ENCODE results near the gene MKX. TPM values are rescaled to one million over a fixed set of nuclear protein-coding genes. Genes with fewer than 3 reads are reported as not detected.

The MKX gene
- total RNA-seq, 6 donors from 2014 or later = 0.30 to 4.1 (median 1.2) TPM; not detected in 1

- 97 to 100% methylated on average over 1 of the region's 1 CpG for WGBS, 2 donors
- no peak for TF ChIP-seq EP300 (IDR thresholded peaks at IDR 0.05)
- TF ChIP-seq POLR2A (IDR thresholded peaks at IDR 0.05) = no peak
- TF ChIP-seq CTCF (IDR thresholded peaks at IDR 0.05) = no peak
- no peak for TF ChIP-seq POLR2AphosphoS5 (IDR thresholded peaks at IDR 0.05)
These were observed 15.6 kb downstream of the MKX start for GRCh38 chr10:27730041-27730440.

GRCh38 chr10:27728338-27728737 lies 17.3 kb downstream of the MKX start:
- no peak for ATAC-seq (ENCODE audit: low FRiP score in 2 of 2)
- no peak overlapping the region for H3K27ac ChIP-seq

More at GRCh38 chr10:27730041-27730440, 15.6 kb downstream of the MKX start:
- no peak for DNase-seq
- Histone ChIP-seq H3K4me1 (no peaks in the 10 kb centered on the region), H3K36me3 (no peaks in the 10 kb centered on the region), H3K27ac (no peak overlapping the region), H3K9me3 (no peaks in the 10 kb centered on the region), H3K27me3 (no peaks in the 10 kb centered on the region), H3K4me3 (no peak overlapping the region)
- no peak for ATAC-seq (ENCODE audit: low FRiP score in 2 of 2)

GRCh38 chr10:27724287-27724686 lies 21.3 kb downstream of the MKX start:
- Histone ChIP-seq H3K4me1 (no peaks in the 10 kb centered on the region), H3K4me3 (no peak overlapping the region), H3K36me3 (no peaks in the 10 kb centered on the region), H3K27ac (no peak overlapping the region), H3K27me3 (no peaks in the 10 kb centered on the region), H3K9me3 (no peaks in the 10 kb centered on the region)
- ATAC-seq (ENCODE audit: low FRiP score in 2 of 2) (no peak), DNase-seq (no peak)
- 80 to 100% methylated on average over 1 of the region's 1 CpG for WGBS, 2 donors
- TF ChIP-seq POLR2A (IDR thresholded peaks at IDR 0.05) = no peak
- no peak for TF ChIP-seq CTCF (IDR thresholded peaks at IDR 0.05)
- no peak for TF ChIP-seq POLR2AphosphoS5 (IDR thresholded peaks at IDR 0.05)
- no peak for TF ChIP-seq EP300 (IDR thresholded peaks at IDR 0.05)

More at GRCh38 chr10:27728338-27728737, 17.3 kb downstream of the MKX start:
- Histone ChIP-seq H3K4me1 (no peaks in the 10 kb centered on the region), H3K36me3 (no peaks in the 10 kb centered on the region), H3K4me3 (no peak overlapping the region), H3K27me3 (no peaks in the 10 kb centered on the region), H3K9me3 (no peaks in the 10 kb centered on the region)
- WGBS, 2 donors = 76 to 77% methylated on average over 3 of the region's 3 CpGs
- DNase-seq = no peak
- TF ChIP-seq POLR2A (IDR thresholded peaks at IDR 0.05) (no peak), EP300 (IDR thresholded peaks at IDR 0.05) (no peak), CTCF (IDR thresholded peaks at IDR 0.05) (no peak), POLR2AphosphoS5 (IDR thresholded peaks at IDR 0.05) (no peak)

DNA sequence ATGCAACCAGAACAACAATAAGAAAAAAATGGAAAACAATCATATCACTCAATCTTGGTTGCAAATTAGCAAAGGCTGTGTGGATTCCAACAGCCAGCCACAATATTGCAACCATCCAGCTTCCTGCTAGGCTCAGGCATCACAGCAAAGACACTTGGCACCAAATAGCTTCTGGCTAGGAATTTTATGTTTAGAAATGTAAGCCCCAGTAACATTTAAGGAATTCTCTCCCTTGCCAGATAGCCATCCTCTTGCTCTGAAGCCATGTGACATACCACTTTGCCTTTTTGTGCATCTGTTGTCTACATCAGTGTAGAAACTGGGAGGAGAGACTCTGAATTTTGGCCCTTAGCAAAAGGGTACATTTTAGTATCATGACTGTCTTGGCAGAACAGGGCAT lies 22.2 kb downstream of the MKX start:
- Histone ChIP-seq H3K9me3 (no peaks in the 10 kb centered on the region), H3K27ac (no peak overlapping the region), H3K4me1 (no peaks in the 10 kb centered on the region), H3K4me3 (no peak overlapping the region), H3K36me3 (no peaks in the 10 kb centered on the region), H3K27me3 (no peaks in the 10 kb centered on the region)
- ATAC-seq (ENCODE audit: low FRiP score in 2 of 2) = no peak
- no peak for DNase-seq
- TF ChIP-seq CTCF (IDR thresholded peaks at IDR 0.05) (no peak), POLR2AphosphoS5 (IDR thresholded peaks at IDR 0.05) (no peak), EP300 (IDR thresholded peaks at IDR 0.05) (no peak), POLR2A (IDR thresholded peaks at IDR 0.05) (no peak)

- no peak overlapping the region for H3K27ac ChIP-seq
- TF ChIP-seq CTCF (IDR thresholded peaks at IDR 0.05) (no peak), EP300 (IDR thresholded peaks at IDR 0.05) (no peak), POLR2A (IDR thresholded peaks at IDR 0.05) (no peak), POLR2AphosphoS5 (IDR thresholded peaks at IDR 0.05) (no peak)
- no peak for ATAC-seq (ENCODE audit: low FRiP score in 2 of 2)
- H3K27me3 ChIP-seq = no peaks in the 10 kb centered on the region
- no peak for DNase-seq
- no peaks in the 10 kb centered on the region for H3K9me3 ChIP-seq
- H3K36me3 ChIP-seq = no peaks in the 10 kb centered on the region
- WGBS, 2 donors = 90 to 92% methylated on average over 1 of the region's 1 CpG
- H3K4me1 ChIP-seq = no peaks in the 10 kb centered on the region
- no peak overlapping the region for H3K4me3 ChIP-seq
These were observed 25.1 kb downstream of the MKX start for GRCh38 chr10:27720529-27720928.

Data from upper lobe of left lung (tissue), 6 donors.